Uterus (tissue), 2 donors: Measurements from ENCODE around the gene SHTN1.

Experiments
- CTCF ChIP-seq, 4 experiments: fragments of 200-600 bp in 2 of 4; fragments of 450-650 bp in 2 of 4; sonication (generic) in 2 of 4; IDR thresholded peaks; one replicate each; pipeline ENCODE4 v1.5.1; 2016 to 2019; ENCODE audit warnings: antibody characterized with exemption in 4 of 4, mild to moderate bottlenecking in 2 of 4, moderate library complexity in 1 of 4
- POLR2A ChIP-seq, 2 donors: fragments of 450-650 bp; IDR thresholded peaks; one replicate each; pipeline ENCODE4 v1.6.1; 2016; ENCODE audit warnings: antibody characterized with exemption in 2 of 2, mild to moderate bottlenecking in 1 of 2, moderate library complexity in 1 of 2

DNA sequence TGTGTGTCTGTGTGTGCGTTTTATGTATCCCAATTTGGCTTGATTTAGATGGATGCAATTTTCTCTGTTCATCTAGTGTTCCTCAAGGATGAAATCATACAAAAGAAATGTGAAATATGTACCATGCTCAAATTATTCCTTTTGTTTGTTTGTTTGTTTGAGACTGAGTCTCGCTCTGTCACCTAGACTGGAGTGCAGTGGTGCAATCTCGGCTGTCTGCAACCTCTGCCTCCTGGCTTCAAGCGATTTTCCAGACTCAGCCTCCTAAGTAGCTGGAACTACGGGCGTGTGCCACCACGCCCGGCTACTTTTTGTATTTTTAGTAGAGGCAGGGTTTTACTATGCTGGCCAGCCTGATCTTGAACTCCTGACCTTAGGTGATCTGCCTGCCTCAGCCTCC is 11.3 kb upstream of the SHTN1 start:
- TF ChIP-seq POLR2A (IDR thresholded peaks at IDR 0.05) (no peak), CTCF (IDR thresholded peaks at IDR 0.05) (no peak)
